GM23248 (cell line): Measurements from ENCODE around the gene C12orf75.

Experiments
- EZH2 ChIP-seq: fragments of 200-600 bp; sonication (generic); IDR thresholded peaks from 2 replicates; pipeline ENCODE4 v1.6.1; 2018; ENCODE audit warnings: antibody characterized with exemption, mild to moderate bottlenecking; ENCODE audit not compliant: insufficient read depth, poor library complexity, severe bottlenecking
- EZH2phosphoT487 ChIP-seq: fragments of 200-600 bp; sonication (generic); IDR thresholded peaks from 2 replicates; pipeline ENCODE4 v1.6.1; 2018; ENCODE audit warnings: antibody characterized with exemption, moderate library complexity, mild to moderate bottlenecking, low read depth; ENCODE audit not compliant: insufficient read depth

DNA sequence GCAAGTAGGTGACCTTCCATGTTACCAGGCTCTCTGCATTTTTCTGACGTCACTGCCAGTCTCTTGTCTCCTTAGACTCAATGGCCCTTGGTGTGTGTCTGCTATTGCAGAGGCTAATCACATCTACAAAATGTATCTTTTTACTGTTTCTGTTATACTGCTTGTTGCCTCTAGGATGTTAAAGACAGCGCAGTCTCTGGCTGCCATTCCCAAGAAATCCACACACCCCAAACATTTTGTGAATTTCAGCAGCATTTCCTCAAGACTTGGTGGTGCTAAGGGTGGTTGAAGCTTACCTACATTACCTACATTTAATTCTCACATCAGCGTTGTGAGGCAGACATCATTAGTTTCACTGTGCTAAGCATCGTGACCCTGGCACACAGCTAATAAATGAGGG is 87.2 kb downstream of the C12orf75 start:
- TF ChIP-seq EZH2 (no peak), EZH2phosphoT487 (no peak)
